Skin of body (tissue), 2 donors: Measurements from ENCODE around the gene GALNT10. TPM values are rescaled to one million over a fixed set of nuclear protein-coding genes. Genes with fewer than 3 reads are reported as not detected.

Source experiments
- DNase-seq: peaks from one replicate; lab custom pipeline; 2025; lab: John Stamatoyannopoulos, UW
- total RNA-seq: library from RNA; depleted of rRNA; stranded (reverse); fragments of >200 nt; gene quantifications from one replicate; pipeline ENCODE4 v1.2.3, GENCODE V29; 2014

The GALNT10 gene
- total RNA-seq, 1 donor from 2014 or later, result 6.9 TPM

DNA sequence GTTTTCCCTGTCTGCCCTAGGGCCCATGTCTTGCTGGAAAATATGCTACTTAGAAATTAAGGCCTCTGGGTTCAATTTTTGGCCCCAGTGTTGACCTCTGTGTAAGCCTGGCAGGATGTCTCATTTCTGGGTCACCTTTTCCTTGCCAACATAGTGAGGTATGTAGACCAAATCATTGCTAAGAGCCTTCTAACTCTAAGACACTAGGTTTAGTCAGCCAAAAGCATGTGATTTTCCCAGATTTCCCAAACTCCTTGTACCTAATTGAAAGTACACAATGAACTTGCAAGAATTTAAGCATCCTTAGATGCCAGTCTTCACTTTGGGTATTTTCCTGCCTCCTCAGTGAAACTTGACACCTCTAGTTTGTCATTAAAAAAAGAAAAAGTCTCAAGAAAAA, 77.0 kb downstream of the GALNT10 start:
- DNase-seq, result no peak

DNA sequence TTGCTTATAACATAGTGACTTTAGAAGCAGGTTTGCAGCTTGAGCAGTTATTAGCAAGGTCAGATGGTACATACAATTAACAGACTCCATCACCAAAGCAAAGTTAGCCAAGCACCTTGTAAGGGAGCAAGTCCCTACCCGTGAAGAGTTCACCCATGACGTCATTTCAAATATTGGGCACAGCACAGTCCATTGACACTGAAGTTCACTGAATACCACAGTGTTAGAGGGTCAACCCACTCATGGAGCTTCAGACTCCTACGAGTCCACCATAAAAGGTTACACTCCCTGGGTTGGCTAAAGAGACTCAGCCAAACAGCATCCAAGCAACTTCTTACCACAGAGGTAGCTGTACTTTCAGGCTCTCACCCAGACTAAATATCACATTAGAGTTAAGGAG, 77.5 kb downstream of the GALNT10 start:
- no peak for DNase-seq

DNA sequence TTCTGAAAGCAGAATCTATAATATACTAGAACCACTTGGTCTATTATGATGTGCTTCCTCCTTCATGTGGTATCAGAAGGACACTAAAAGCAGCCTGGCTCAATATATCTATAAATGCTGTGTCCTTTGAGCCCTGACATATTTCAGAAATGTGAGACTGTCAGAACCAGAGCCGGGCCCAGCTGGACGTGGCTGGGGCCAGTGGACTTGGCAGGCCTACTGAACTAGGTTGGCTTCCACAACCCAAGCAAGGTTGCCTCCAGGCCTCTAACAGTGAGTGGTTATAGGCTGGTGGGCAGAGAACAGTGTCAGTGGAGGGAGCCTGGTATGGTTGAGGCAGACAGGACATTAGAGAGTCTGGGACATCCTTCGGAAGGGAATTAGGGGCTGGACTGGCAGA, 78.9 kb downstream of the GALNT10 start:
- no peak for DNase-seq

DNA sequence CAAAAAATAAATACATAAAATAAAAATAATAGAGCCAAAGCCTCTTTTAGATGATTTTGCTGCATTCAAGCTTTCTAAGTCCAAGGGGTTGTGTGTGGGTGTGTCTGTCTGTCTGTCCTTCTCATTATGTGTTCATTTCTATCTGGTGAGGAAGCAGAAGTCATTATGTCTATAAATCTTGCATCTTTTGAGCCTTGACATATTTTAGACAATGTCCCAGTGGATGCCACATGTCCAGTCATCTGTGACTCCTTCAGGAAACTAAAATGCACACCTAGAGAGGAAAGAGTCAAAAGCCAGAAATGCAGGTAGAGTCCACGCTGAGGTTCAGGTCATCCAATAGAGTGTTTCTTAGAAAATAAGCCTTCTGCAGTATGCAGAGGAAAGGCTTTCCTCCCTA, 80.9 kb downstream of the GALNT10 start:
- no peak for DNase-seq

DNA sequence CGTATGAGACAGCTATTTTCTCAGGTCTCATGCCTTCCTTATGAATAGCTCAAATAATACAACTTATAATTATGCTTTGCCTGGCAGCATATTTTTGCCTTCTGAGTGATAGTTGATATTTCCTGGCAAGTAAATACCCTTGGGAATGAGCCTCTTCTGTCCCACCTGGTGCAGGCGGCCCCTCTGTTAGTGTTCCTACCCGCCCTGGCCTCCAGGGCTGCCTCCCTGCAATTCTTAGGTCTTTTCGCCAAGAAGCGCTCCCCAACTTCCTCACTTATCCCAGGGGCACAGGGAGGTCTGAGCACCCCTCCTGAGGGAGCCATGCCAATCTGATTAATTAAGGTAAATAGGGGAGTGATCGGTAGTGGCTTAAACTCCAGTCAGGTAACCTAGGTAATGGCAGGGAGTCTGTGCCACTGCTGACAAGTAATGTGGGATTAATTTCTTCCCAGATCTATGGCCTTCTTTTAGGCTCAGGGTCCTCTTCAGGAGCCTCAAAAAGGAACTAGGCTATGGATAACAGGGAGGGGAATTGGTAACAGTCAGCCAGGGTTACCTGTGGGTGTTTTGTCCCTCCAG, 81.5 kb downstream of the GALNT10 start:
- no peak for DNase-seq

DNA sequence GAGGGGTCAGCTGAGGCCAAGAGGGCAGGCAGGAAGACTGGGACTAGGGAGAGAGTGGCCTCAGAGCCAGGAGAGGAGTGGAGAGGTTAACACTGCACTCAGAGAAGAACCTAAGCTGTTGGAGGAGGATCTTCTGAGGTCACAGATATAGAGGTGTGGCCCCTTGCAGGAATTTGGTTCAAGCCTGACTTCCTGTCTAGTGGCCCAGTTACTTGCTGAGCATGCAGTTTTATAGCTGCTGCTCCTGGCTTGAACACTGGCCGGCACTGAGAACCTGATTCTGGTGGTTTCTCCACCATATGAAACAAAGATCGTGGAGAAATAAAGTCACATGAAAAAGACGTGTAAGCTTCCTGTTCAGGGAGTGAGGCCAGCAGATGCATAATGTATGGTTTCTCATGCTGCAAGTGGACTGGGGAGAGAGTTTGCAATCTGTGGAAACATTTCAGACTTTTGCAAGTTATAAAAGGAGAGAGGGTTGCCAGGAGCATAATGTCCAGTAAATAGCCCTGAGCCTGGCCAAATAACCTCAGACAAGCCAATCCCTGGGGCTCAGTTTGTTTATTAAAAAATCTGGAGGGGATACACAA, 82.6 kb downstream of the GALNT10 start:
- peak; percentile 41 for DNase-seq

DNA sequence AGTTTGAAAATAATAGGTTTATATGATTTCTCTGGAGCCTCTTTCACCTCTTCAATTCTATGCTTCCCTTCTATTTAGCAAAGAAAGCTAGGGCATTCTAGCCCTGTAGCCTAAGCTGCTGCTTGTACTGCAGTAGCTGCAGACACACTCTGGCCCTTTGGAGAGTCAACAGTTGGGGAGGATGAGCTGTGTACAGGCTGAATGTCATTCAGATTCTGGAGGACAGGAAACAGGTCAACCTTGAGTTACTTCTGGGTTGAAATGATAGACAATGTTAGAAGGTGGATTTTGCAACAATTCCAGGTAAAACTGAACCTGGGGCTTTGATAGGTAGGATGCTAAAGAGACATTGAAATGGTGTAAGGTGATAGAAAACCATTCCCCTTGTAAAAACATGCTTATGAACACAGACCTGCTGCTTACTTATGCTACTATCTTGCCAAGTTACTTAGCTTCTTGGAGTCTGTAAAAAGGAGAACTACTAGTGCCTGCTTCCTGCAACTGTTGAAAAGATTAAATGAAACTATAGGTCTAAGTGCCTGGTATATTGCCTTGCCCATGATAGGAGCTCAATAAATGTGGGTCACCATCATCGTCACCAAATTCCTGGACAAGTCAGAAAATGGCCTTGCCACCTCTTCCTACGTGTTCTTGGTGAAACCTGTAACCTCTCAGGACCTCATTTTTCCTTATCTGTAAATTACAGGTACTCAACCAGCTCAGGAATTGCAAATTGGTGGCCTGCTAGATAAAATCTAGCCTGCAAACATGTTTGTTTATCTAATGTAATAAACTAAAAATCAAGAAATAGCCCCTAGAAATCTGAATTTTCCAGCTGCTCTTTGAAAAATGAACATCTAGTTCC, 83.7 kb downstream of the GALNT10 start:
- DNase-seq, result no peak

DNA sequence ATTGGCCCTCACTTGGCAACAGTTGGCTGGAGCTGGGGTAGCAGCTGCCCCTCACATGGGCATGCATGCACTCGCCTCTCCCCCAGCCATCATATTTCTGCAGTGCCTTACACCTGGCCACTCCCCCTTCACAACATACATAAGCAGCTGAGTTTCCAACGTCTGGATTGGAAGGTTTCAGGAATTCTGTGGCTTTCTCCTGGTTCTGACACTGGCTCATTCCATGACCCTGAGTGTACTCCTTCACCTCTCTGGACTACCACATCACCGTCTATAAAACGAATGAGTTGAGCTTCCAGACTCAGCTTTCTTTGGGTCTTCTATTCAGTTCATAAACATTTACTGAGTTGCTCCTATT, 84.3 kb downstream of the GALNT10 start:
- no peak for DNase-seq

DNA sequence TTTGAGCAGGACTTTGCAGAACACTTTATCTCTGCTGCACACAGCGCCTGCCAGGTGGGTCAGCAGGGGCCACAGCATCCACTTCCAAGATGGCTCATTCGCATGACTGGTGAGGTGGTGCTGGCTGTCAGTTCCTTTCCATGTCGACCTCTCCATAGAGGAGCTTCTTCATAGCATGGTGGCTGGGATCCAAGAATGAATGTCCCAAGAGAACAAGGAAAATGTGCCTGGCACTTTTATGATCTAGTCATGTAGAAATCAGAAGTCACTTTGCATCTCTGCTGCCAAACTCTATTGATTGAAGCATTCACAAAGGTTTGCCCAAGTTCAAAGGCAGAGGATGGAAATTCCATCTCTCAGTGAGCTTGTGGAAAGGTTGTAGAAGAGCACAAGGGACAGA, 85.0 kb downstream of the GALNT10 start:
- no peak for DNase-seq

DNA sequence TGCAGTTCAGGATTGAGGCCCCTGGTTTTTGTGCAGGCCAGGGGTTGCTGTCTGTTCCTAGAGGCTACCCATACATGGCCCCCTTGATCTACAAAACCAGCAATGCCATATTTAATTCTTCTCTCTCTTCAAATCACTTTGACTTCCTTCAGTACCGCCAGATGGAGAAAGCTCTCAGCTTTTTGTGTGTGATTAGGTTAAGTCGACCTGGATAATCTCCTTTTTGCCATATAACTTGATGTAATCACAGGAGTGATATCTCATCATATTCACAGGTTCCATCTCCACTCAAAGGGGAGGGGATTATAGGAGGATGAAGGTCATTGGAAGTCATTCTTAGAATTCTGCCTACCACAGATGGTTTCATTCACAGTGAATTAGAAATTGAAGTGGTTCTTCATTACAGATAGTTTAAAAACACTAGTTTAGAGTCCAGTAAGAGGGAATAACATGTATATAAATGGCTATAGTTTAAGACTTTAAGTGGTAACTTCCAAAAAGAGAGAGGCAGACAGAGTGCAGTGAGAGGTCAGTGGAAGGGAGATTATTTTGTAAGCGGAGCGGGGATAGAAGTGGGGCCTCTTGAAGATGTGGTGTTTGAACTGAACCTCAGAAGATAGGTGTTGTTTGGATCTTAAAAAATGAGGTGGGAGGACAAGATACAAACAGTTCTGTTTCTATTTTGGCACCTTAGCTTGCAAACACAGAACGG, 85.9 kb downstream of the GALNT10 start:
- DNase-seq, result no peak

DNA sequence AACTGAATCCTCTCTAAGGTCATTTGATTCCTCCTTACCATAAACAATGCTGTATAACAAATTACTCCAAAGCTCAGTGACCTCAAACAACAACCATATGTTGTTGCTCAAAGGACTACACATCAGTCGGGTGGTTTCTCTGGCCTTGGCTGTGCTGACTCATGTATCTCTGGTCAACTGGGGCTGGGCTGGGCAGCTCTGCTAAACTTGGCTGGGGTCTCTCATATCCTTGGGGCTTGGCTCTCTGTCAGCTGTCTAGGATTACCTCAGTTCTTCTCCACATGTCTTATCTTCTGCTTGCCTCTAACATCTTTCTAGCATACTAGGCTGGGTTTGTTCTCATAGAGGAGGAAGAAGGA, 86.4 kb downstream of the GALNT10 start:
- DNase-seq, result peak; percentile 86

DNA sequence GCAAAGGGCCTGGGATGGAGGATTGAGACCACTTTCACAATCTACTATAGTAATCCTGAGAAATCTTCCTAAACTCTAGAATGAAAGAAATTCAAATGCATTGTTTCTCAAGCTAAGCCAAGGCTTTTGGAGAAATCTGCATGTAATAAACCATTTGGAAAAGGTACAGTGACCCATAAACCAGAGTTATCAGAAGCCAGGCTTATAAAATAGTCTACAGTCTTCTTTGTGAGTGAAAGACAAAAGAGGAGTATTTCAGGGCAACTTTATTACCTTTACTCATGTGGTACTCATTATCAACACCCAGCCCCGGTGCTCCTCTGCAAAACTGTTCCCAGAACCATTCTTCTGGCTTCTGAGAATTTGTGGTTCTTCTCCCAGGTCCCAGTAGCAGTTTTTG, 87.0 kb downstream of the GALNT10 start:
- DNase-seq, result no peak

DNA sequence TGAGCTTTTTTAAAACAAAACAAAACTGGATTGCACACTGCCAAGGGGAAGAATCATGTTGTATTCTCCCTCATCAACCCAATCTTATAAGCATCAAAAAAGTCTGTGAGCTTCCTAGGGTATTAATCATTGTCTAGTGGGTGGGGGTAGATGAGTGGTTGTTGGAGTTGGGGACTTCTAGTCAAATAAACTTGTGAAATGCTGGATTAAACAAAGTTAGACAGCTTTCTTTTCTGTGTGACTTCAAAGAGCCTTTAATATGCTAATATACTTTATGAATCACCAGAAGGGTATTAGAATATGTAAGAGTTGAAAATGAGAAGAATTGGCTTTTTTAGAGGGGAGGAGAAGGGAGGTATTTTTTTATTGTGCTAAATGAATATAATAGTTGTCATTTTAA, 87.7 kb downstream of the GALNT10 start:
- DNase-seq, result no peak

DNA sequence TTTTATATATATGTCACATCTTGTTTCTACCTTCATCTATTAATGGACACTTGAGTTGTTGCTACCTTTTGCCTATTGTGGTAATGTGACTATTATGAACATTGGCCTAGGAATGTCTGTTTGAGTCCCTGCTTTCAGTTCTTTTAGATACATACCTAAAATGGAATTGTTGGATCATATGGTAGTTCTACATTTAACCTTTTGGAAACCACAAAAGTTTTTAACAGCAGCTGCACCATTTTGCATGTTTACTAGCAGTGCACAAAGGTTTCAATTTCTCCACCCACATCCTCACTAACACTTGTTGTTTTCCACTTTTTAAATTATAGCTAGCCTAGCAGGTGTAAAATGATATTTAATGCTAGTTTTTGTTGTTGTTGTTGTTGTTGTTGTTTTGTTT, 88.4 kb downstream of the GALNT10 start:
- no peak for DNase-seq

DNA sequence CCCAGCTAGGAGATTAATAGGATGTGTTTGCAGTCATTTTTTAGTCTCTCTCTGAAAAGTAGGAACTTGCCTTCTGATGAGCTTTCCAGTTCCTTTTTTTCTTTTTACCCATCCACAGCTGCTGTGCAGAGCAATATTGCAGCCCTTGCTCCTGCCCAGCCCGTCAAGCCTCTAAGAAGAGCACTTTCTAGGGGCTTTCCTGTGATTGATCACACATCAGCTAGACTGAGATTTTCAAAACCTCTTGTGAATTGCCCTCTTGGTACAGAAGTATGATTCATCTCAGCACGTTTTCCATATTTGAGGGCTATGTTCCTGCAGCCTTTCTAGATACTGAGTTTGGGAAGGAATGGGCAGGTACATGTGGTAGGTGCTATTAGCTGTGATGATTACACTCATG, 93.9 kb downstream of the GALNT10 start:
- DNase-seq, result no peak

DNA sequence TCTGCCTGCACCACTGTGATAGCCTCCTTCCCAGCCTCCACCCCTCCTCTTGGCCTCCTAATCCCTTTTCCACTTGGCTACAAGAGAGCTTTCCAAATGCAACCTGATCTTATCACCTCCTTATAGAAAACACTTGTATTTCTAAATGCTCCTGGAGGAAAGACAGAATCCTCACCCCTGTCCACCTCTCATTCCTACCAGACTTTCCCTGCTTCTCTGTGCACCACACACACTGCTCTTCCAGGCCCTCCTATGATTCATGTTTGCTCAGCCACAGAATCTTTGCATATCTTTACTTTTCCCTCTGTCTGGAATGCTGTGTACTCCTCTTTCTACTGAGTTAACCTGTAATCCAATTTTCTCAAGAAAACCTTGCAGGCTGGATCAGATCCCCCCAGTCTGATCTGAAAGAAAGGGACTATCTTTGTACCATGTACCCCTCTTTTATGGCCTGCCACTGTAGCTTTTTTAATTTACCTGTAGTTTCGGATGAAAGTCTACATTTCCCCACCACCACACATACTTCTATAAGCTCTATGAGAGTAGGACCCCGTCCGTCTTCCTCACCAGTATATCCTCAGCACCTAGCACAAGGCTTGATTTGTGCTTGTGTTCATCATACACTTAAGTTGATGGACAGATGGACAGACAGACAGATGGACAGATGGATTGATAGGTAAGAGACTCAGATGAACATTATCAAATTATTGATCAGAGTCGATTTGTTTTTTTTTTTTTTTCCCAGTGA, 95.3 kb downstream of the GALNT10 start:
- DNase-seq, result no peak

DNA sequence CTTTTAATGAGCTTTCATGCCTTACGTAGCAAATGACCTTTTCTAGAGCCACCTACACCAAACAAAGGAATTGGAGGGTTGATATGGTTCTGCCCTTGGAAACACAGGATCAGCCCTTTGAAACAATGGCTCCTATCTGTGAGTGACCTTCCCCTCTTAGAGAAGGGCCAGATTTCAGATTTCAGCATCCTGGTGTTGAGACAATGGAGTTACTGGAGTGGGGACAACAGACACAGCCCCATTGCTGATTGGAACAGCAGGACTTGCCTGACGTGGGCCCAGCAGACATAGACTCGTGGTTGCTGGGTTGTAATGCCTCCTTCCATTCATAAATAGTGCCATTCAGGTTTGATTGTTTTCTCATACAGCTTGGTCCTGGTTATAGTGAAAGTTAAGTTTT, 96.0 kb downstream of the GALNT10 start:
- no peak for DNase-seq

DNA sequence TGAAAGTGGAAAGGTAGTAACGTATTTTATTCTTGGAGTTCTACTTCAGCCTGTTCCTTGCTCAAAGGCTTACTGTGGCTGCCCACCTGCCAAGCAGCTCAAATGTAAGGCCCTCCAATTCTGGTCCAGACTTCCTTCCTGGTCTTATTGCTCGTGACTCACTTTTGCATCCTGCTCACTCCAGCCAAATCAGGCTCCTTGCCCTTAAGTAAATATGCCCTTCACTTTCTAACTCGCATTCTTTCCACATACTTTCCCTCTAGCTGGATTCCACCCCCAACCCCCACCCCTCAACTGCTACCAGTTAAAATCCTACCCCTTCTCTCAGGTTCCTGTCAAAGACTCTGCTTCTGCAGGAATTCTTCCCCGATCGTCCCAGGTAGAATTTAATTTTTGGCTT, 96.6 kb downstream of the GALNT10 start:
- no peak for DNase-seq

DNA sequence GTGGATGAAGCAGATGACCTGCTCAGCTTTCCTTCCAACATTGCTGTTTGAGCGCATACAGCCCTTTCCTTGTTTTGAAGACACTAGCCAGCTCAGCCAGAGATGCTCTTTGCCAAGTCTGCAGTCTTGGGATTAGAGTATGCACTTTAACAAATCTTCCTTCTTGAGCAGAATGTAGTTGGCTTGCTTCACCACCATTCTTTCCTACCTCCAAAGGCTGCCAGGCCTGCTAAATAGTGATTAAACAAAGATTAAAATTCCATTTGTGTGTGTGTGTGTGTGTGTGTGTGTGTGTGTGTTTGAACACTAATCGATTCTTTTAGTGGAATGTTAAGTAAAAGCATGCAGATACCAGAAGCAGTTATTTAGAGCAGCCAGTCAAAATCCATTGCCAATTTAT, 97.6 kb downstream of the GALNT10 start:
- peak; percentile 47 for DNase-seq

DNA sequence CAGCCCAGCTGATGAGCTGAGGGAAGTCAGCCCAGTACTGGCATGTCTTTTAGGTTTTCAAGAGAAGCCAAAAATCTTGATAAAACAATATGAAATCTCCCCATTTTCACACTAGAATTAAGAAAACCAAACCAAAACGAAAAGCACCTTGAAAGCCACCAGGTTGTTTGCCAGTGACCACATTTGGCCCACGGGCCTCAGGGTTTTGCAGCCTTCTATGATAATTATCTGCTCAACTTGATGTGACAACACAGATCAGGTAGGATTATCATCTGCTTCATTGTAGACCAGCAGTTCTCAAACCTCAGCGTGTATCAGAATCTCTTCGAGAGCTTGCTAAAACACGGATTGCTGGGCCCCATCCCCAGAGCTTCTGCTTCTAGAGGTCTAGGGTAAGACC, 101.4 kb downstream of the GALNT10 start:
- no peak for DNase-seq

DNA sequence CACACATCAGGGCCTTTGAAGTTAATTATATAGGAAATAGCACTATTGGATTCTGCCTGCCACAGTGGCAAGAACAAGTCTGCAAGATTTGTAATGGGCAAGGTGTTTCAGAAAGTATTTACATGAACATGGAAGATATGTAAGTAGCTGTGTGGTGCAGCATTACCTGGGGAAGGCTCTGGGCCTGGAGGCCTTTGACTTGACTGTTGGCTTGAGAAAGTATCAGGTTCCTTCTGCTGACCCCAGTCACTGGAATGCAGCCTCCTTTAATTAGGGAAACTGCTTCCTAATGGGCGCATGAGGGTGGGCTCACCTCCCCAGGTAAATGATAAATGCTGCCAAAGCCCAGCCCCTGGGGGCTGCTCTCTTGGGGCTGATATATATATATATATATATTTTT, 102.7 kb downstream of the GALNT10 start:
- no peak for DNase-seq

DNA sequence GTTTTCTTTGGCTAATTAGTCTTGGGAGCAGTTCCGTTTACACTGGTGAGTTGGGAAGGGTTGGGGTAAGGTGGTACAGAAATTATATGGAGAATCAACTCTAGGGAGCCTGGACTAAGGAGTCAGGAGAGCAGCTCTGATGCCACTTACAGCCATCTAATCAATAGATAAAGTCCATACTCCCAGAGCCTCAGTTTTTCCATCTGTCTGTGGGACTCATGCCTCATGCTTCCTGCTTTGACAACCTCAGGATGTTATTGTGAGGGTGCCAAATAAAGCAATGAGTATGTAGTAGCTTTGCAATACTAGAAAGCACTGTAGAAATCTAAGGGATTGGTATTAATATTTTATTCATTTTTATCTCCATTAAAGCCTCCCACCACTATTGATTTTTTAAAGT, 105.0 kb downstream of the GALNT10 start:
- no peak for DNase-seq
